ENCODE data around the gene CDYL.

- TF ChIP-seq CTCF (IDR thresholded peaks at IDR 0.05; ENCODE audit: low read depth, low read length, missing input control) (no peak), YY1 (IDR thresholded peaks at IDR 0.05) (no peak), HNF4G (IDR thresholded peaks at IDR 0.05) (no peak), MAX (IDR thresholded peaks at IDR 0.05) (no peak), NR2F2 (IDR thresholded peaks at IDR 0.05) (no peak), ZBTB33 (IDR thresholded peaks at IDR 0.05) (no peak), RAD21 (IDR thresholded peaks at IDR 0.05) (no peak), FOXA1 (IDR thresholded peaks at IDR 0.05) (no peak), GABPA (IDR thresholded peaks at IDR 0.05 in 1 of 2, conservative IDR thresholded peaks at IDR 0.05 in 1 of 2) (no peak), JUND (IDR thresholded peaks at IDR 0.05) (no peak)
Measured at GRCh38 chr6:4743926-4744325, 32.3 kb upstream of the CDYL start.

Data from liver (tissue), 3 donors.